T-helper 1 cell (primary cell): ENCODE results near the gene DNMT3B.
"Not testable (repeated sequence)": the region's sequence is repeated elsewhere in the genome, so short reads cannot be mapped to it uniquely, and the experiment has no call there.

Experiments
- DNase-seq, 5 donors: peaks; one replicate each; pipeline ENCODE4 v3.0.0-alpha.2; 2012 to 2020

Gene DNMT3B

GRCh38 chr20:32763202-32764004 is 1.2 kb downstream of the DNMT3B start:
- DNase-seq: no peak

DNA sequence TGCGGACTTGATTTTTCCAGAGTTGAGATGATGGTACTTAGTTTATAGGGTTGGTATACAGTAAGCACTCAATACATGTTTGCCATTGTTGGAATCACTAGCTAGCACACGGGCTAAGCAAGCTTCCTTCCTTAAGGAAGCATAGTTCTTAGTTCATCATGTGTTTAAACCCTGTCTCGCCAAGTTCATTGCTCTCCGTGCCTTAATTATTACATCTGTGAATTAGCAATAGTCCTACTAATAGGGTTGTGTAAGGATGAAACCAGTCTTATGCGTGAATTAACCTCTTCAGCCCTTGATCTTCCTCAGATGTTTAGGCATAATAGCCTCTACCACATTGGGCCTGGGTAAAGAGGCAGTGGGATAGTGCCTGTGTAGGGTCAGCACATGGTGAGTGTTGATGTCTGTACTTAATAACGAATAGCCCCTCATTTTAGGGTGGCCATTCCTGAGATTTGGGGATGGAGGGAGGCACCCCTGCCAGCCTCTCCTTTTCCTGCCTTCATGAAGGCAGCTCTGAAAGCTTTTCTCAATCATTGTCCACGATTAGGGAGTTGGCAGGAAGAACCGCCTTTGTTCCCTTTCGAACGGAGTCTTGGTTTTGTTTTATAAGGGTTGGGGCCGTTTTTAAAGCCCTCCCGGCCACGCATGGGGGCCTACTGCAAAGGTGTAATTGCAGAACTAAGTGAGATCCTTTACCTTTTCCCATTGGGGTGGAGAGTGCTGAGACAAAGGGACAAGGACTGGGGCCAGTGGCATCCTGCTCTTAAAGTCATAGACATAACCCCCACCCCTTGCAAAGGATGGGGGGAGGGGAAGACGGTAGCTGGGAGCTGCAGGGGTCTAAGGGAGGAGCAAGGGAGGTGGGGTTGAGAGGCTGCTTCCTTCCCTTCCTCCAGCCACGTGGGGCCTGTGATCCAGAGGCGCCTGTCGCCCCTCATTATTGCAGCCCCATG is 2.1 kb downstream of the DNMT3B start:
- no peak for DNase-seq

- not testable (repeated sequence) for DNase-seq
Measured at GRCh38 chr20:32765230-32765875, 3.2 kb downstream of the DNMT3B start.

- no peak for DNase-seq
Measured at GRCh38 chr20:32767418-32768198, 5.4 kb downstream of the DNMT3B start.

DNA sequence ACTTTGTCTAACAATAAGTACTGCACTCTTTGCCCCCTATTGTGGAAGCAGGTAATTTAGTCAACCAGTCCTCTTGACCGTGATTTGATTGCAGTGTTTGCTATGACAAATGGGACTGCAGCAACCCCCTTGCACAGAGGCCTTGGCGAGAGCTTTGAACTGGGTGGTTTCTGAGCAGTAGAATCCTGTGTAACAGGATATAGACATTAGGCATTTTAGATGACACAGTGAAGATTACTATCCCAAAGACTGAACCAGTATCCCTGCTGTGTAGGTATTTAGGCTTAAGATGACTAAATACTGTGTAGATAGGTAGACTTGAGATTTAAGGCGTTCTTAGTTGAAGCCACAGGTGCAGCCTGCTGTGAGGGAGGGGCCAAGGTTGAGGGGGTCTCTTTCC is 9.9 kb downstream of the DNMT3B start:
- DNase-seq: no peak

DNA sequence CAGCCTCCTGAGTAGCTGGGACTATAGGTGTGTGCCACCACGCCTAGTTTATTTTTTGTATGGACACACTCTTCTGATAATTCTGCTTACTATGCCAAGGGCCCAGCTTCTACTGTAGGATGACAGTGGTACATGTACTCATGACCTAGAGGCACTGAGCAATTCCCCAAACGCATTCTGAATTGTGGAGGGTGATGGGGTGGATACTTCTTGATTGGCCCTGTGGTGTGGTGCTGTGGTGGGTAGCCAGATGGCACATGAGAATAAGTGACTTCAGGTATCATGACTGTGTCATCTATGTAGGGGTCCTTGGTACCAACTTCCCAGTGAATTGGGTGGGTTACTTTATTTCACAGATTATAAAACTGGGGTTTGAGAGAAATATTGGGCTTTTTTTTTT is 11.0 kb downstream of the DNMT3B start:
- no peak for DNase-seq

DNA sequence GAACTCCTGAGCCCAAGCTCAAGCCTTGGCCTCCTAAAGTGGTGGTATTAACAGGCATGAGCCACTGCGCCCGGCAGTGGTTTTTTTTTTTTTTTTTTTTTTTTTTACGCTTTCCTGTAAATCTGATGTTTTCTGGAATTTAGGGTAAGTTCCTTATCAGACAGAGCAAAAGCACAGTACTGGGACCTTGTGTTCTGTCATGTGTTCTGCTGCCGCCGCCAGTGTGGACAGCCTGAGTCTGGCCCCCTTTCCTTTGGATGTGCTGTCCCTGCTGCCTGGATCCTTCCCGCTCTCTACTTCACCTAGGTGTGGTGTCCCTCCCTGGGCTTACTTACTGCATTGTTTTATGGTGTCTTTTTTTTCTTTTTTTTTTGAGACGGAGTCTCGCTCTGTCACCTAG is 11.7 kb downstream of the DNMT3B start:
- DNase-seq: no peak

DNA sequence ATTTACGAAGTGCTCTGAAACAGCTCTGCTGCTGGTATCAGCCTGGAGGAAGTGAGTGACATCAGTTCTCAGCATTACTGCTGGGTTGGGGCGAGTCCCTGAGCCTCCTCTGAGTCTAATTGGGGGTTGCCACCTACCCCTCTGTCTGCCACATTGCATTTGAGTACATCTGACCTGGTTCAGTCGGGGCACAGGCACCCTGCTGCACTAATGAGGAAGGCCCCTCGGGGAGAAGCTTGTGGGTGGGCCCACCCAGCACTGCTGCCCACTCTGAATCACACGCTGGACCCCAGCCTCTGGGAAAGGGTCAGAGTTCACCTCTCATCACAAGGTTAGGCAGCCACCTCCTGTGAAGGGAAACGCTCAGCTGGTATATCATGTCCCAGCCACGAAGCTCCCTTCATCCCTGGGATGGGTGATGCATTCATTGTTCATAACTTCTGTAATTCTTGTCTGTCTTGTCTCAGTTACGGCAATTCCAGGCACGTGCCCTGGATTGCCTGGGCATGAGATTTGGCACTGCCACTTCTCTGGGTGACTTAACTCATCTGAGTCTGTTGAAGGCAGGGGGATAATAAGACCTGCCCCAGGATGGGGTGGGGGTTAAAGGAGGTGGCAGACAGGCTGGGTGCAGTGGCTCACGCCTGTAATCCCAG is 13.3 kb downstream of the DNMT3B start:
- no peak for DNase-seq

DNA sequence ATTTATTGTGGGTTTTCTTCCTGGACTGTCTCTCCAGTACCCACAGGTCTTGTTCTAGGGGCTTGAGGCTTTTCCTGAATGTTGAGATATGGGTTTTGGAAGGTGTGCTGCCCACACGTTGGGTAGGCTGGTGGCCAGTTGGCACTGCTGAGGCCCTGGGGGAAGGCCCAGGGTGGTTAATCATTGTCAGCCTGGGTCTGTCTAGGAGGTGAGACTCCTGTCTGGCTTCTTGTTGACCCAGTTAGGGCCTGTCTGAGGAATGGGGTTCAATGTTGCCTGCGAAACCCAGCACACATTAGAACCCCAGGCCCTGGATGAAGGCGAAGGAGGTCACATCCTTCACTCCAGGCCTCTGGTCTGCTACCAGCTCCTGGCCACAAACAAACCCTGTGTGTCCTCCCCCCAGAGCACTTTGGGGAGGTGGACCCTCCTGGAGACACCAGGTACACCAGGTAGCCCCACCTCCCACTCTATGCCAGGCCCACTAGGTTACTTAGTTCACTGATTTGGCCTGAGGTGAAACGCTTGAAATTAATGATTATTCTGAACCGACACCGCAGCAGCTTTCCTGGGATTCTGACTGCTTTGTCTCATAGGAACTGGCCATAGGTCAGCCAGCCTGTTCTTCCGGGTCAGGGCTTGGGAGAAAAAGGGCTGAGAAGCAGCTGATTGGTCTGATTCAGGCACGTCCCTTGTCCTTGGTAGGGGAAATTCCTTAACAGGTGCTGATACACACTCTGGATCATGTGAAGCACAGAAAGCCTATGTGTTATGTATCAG is 15.2 kb downstream of the DNMT3B start:
- DNase-seq: no peak

DNA sequence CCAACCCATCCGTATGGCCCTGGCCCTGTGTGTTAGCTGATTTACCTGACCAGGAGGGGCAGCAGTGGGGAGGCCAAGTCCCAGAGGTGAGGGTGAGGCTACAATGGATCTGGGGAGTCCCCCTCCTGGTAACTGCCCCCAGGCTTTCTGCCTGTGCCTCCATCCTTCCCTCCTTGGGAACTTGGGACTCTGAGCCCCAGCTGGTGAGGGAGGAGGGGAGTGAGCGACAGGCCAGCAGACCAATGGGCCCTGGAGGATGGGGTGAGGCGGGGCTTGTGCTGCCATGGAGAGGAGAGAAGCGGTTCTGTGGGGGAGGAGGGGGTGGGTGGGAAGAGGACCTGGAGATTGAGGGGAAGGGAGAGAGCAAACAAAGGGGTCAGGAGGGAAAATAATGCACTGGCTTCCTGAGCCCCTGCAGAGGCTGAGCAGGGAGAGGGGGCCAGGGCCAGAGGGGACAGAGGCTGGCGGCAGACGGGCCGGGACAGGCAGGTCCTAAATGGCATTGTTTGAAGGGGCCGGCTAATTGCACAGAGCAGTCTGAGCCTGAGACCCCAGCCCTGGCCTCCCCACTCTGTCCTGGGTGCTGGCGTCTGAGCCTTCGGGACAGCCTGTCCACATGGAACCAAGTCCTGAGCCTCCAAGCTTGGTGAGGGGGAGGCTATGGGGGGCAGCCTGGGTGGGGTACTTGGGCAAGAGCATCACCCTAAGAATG is 17.5 kb downstream of the DNMT3B start:
- DNase-seq: no peak

DNA sequence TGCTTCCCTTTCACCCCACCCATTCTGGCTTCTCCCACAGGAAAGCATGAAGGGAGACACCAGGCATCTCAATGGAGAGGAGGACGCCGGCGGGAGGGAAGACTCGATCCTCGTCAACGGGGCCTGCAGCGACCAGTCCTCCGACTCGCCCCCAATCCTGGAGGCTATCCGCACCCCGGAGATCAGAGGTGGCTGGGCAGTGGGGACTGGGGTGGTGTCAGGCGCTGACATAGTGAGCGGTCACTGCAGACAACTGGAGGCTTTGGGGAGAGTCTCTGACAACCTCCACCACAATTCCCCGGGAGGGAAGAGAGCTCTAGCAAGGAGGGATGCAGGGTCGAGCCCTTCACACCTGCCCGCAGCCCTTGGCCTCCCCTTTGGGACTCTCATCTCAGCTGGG is 18.1 kb downstream of the DNMT3B start:
- DNase-seq: no peak

- DNase-seq: no peak
Measured at GRCh38 chr20:32780749-32781655, 18.8 kb downstream of the DNMT3B start.

DNA sequence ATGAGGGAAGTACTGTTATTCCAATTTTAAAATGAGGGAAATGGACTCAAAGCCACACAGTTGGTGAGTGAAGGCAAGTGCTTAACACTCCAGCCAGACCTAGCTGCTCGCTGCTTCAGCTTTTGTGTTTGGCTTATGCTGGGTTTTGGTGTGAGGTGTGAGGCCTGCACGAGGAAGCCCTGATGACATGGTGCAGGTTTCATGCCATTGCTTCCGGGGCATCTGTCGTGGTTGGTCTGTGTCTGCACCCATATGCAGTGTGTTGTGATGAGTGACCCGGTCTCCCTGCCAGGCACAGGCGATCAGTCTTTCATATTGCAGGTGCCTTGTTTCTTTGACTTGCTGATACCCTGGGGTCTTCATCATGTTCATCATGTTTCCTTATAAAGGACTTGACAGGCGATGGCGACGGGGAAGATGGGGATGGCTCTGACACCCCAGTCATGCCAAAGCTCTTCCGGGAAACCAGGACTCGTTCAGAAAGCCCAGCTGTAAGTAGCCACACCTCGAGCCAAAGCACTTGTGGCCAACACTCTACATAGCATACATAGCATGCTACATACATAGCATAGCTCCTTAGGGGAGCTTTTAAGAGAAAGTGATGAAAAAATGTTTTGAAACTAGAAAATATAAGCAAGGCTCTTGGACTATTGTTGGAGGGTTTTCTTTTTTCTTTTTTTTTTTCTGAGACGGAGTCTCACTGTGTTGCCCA is 22.3 kb downstream of the DNMT3B start:
- DNase-seq: no peak

GRCh38 chr20:32786059-32786760 is 24.0 kb downstream of the DNMT3B start:
- DNase-seq: no peak

GRCh38 chr20:32787168-32787567 is 25.0 kb downstream of the DNMT3B start:
- DNase-seq: no peak

DNA sequence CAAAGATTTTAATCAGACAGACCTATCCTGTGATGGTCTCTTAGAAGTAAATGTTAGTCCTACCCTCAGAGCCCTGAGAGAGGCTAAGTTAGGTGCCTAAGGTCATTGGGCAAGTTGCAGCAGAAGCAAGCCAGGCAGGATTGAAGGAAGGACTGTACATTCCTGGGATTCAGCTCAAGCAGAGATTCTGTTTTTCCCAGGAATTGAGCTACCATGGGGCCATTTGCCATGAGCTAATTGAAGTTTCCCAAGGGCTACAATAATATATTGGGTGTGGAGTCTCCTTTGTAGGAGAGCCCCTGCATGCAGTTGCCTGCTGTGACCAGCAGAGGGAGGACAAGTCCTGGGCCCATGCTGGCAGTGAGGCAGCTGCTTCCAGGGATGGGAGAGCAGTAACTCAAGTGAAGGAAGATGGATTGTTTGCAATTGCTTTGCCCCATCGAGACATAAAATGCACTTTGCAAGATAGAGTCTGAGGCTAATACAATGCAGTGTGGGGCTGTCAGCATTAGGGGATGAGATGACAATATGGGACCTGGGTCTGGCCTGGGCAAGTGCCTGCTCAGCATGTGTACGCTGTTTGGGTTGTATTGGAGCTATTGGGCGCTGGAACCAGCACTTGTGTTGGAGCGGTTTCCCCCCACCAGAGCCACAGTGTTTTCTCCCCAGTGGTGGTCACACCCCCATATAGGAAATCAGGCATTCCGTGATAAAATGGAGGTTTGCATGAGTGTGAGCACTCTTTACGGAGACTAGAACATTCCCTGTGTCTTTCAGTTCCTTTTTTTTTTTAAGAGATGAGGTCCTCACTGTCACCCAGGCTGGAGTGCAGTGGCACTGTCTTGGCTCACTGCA is 27.9 kb downstream of the DNMT3B start:
- DNase-seq: peak; percentile 41 to 67 (median 59)

DNA sequence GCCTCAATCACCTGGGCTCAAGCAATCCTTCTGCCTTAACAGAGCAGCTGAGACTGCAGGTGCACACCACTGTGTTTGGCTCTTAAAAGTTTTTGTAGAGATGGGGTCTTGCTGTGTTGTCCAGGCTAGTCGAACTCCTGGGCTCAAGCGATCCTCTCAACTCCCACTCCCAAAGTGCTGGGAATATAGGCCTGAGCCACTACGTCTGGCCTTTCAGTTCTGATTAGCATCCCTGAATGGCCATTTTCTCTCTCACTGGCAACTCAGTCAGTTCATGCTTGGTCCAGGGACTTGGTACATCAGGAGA is 28.5 kb downstream of the DNMT3B start:
- DNase-seq: no peak
